Measurements from ENCODE around the gene SV2C.

GRCh38 chr5:76114179-76114851 lies 31.1 kb downstream of the SV2C start:
- TF ChIP-seq CTCF (conservative IDR thresholded peaks at IDR 0.05 in 1 of 2, IDR thresholded peaks at IDR 0.05 in 1 of 2; ENCODE audit: low read depth in 1 of 2, low read length in 2 of 2): no peak
- TF ChIP-seq EZH2 (IDR thresholded peaks at IDR 0.05; ENCODE audit: low read length, missing control alignments): no peak

Measured in fibroblast of lung (primary cell).